ENCODE data around the gene TCOF1. TPM values are rescaled to one million over a fixed set of nuclear protein-coding genes. Genes with fewer than 3 reads are reported as not detected.

The TCOF1 gene
- total and polyA plus RNA-seq, 2 of the 8 experiments (the other 6 are each of a cell fraction or from before 2014, with no cell fraction given), result 35.9 to 170 TPM

- Histone ChIP-seq H2AFZ (ENCODE audit: low read length) (no peak overlapping the region), H3K23me2 (ENCODE audit: low read depth, low read length) (peaks cover 6% of the 10 kb centered on the region; the same call in 1 of the 2 replicates), H4K5ac (ENCODE audit: insufficient read length, low read depth, low read length) (no peak overlapping the region), H3K79me1 (ENCODE audit: low read depth, low read length) (no peaks in the 10 kb centered on the region), H3K56ac (replicated peaks; ENCODE audit: insufficient read length, low read depth, low read length) (no peak overlapping the region), H2BK120ac (replicated peaks; ENCODE audit: low read depth, low read length) (no peak overlapping the region), H4K20me1 (replicated peaks in 1 of 2; ENCODE audit: control insufficient read depth in 1 of 2, insufficient read depth in 2 of 2, low read length in 2 of 2) (no peaks in the 10 kb centered on the region), H2BK20ac (ENCODE audit: low read length) (no peak overlapping the region), H2BK15ac (ENCODE audit: low read length) (no peak overlapping the region), H3K9ac (replicated peaks in 1 of 4; ENCODE audit: extremely low read depth in 1 of 4, low read depth in 3 of 4, low read length in 3 of 4) (no peak overlapping the region), H3K36me3 (ENCODE audit: control insufficient read depth in 2 of 4, insufficient read depth in 4 of 4, low read length in 3 of 4) (no peaks in the 10 kb centered on the region), H3K4ac (replicated peaks; ENCODE audit: insufficient read length, low read depth, low read length) (no peak overlapping the region), H3K9me3 (ENCODE audit: insufficient read depth in 2 of 2, low read depth in 1 of 2, low read length in 1 of 2) (no peaks in the 10 kb centered on the region), H3K18ac (ENCODE audit: extremely low read depth, low read length) (no peak overlapping the region), H3K4me1 (replicated peaks in 1 of 4; ENCODE audit: control insufficient read depth in 3 of 4, insufficient read depth in 4 of 4, low read length in 3 of 4) (no peaks in the 10 kb centered on the region), H3K14ac (ENCODE audit: insufficient read length) (no peak overlapping the region), H3K4me3 (ENCODE audit: extremely low read depth in 1 of 4, insufficient read depth in 2 of 4, low read depth in 3 of 4, low read length in 4 of 4) (no peak overlapping the region), H3K27ac (ENCODE audit: low read depth, low read length) (no peak overlapping the region), H2BK5ac (ENCODE audit: low read depth, low read length) (no peak overlapping the region), H3K27me3 (replicated peaks in 1 of 4; ENCODE audit: control insufficient read depth in 3 of 4, extremely low read depth in 1 of 4, insufficient read depth in 3 of 4, low read length in 3 of 4) (no peaks in the 10 kb centered on the region), H4K8ac (ENCODE audit: extremely low read depth, insufficient read depth, low read length) (no peak overlapping the region), H2BK12ac (ENCODE audit: low read depth, low read length) (no peak overlapping the region), H3K79me2 (ENCODE audit: control insufficient read depth in 1 of 2, insufficient read depth in 2 of 2, low read length in 2 of 2) (no peaks in the 10 kb centered on the region), H2AK5ac (ENCODE audit: low read depth, low read length) (no peak overlapping the region), H3K23ac (ENCODE audit: insufficient read length) (no peak overlapping the region), H3K4me2 (ENCODE audit: insufficient read depth in 1 of 2, low read depth in 2 of 2, low read length in 2 of 2) (no peak overlapping the region), H4K91ac (replicated peaks; ENCODE audit: insufficient read length, low read length) (no peak overlapping the region)
- WGBS, 2 experiments (ENCODE audit: extremely low coverage in 1 of 2, insufficient coverage in 1 of 2, insufficient read length in 1 of 2, insufficient replicate concordance in 2 of 2, low coverage in 1 of 2, low lambda C conversion rate in 2 of 2, missing lambda C conversion rate in 1 of 2), result 88% methylated on average over 5 of the region's 5 CpGs; no CpG with 5 or more reads in 1 of the 2 experiments
- DNase-seq (ENCODE audit: low read depth in 1 of 2, low spot score in 2 of 2) (no peak), FAIRE-seq (no peak)
- ChIA-PET POLR2A (ENCODE audit: partially characterized antibody) (interaction anchor here (1.1 to 5.9 kb wide), 2 partner anchors 14 to 27 kb away, joined by 3 to 50 read pairs; no protein-coding TSS in a partner anchor), CTCF (ENCODE audit: partially characterized antibody) (interaction anchor here (9.6 to 14.1 kb wide), 2 partner anchors 9 to 27 kb away, joined by 77 to 245 read pairs; no protein-coding TSS in a partner anchor)
- TF ChIP-seq SRF (IDR thresholded peaks at IDR 0.05; ENCODE audit: low read depth, low read length) (no peak), SIX5 (IDR thresholded peaks at IDR 0.05; ENCODE audit: low read depth, low read length) (no peak), SP1 (IDR thresholded peaks at IDR 0.05; ENCODE audit: low read depth, low read length) (no peak), SUZ12 (IDR thresholded peaks at IDR 0.05; ENCODE audit: low read length) (no peak), E2F6 (IDR thresholded peaks at IDR 0.05) (no peak)
These were observed 71.9 kb downstream of the TCOF1 start for GRCh38 chr5:150429410-150429873.
